Right lobe of liver (tissue), 4 donors: ENCODE data around the gene RCC2.

Experiments used
- POLR2A ChIP-seq: fragments of 450-650 bp; IDR thresholded peaks from one replicate; pipeline ENCODE4 v1.6.1; 2017; ENCODE audit warnings: antibody characterized with exemption, mild to moderate bottlenecking
- TF ChIP-seq, protein P1 (sequence below), 4 donors: fragments of 200-600 bp in 3 of 4; fragments of 450-650 bp in 1 of 4; IDR thresholded peaks; one replicate each; pipeline versions ENCODE4 v1.5.1 to v1.8.0; 2016 to 2022; ENCODE audit warnings: antibody characterized with exemption in 4 of 4, mild to moderate bottlenecking in 2 of 4
- donor health status: DM: no; HTN: no; CAD: no.
- donor health status: DM: no; HTN: no; CAD: no.
- donor health status: DM: no; HTN: yes; CAD: no.

DNA sequence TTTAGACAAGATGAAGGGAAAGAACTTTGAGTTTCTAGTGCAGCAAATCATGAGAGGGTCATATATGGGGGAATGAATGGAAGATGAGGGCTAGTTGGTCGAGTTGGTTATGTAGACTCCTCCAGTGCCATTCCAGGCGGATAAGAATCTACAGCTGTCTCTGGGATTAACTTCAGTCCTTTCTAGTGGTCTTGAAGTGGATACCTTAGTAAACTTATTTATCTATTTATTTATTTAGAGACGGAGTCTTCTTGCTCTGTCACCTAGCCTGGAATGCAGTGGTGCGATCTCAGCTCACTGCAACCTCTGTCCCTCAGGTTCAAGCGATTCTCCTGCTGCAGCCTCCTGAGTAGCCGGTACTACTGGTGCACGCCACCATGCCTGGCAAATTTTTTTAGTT lies 41.4 kb upstream of the RCC2 start:
- TF ChIP-seq, protein P1, sequence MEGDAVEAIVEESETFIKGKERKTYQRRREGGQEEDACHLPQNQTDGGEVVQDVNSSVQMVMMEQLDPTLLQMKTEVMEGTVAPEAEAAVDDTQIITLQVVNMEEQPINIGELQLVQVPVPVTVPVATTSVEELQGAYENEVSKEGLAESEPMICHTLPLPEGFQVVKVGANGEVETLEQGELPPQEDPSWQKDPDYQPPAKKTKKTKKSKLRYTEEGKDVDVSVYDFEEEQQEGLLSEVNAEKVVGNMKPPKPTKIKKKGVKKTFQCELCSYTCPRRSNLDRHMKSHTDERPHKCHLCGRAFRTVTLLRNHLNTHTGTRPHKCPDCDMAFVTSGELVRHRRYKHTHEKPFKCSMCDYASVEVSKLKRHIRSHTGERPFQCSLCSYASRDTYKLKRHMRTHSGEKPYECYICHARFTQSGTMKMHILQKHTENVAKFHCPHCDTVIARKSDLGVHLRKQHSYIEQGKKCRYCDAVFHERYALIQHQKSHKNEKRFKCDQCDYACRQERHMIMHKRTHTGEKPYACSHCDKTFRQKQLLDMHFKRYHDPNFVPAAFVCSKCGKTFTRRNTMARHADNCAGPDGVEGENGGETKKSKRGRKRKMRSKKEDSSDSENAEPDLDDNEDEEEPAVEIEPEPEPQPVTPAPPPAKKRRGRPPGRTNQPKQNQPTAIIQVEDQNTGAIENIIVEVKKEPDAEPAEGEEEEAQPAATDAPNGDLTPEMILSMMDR (IDR thresholded peaks at IDR 0.05): no peak
- TF ChIP-seq POLR2A: no peak
